ENCODE results near the gene MOB3A.
"Not testable (repeated sequence)": the region's sequence is repeated elsewhere in the genome, so short reads cannot be mapped to it uniquely, and the experiment has no call there.

MOB3A gene

GRCh38 chr19:2108251-2109016 lies 12.3 kb upstream of the MOB3A start:
- no peak for DNase-seq (ENCODE audit: low spot score)

GRCh38 chr19:2103045-2103707 lies 7.0 kb upstream of the MOB3A start:
- no peak for DNase-seq (ENCODE audit: low spot score)

- DNase-seq (ENCODE audit: low spot score): peak; percentile 84
These were observed 5.5 kb upstream of the MOB3A start for GRCh38 chr19:2101417-2102335.

GRCh38 chr19:2100719-2101061 lies 4.6 kb upstream of the MOB3A start:
- DNase-seq (ENCODE audit: low spot score): no peak

- no peak for DNase-seq (ENCODE audit: low spot score)
These were observed 4.0 kb upstream of the MOB3A start for GRCh38 chr19:2099937-2100718.

- DNase-seq (ENCODE audit: low spot score): no peak
These were observed 3.0 kb upstream of the MOB3A start for GRCh38 chr19:2099054-2099501.

GRCh38 chr19:2097886-2098327 lies 1.8 kb upstream of the MOB3A start:
- no peak for DNase-seq (ENCODE audit: low spot score)

GRCh38 chr19:2097203-2097885 lies 1.2 kb upstream of the MOB3A start:
- no peak for DNase-seq (ENCODE audit: low spot score)

- DNase-seq (ENCODE audit: low spot score): peak; percentile 98
These were observed 515 bp upstream of the MOB3A start, which contains the start of gene IZUMO4 for GRCh38 chr19:2096480-2097202. Gene IZUMO4 (plus strand): TSS chr19:2096915. CDS start chr19:2096946, 31 bp downstream.

GRCh38 chr19:2091926-2092525 lies 4.1 kb downstream of the MOB3A start:
- DNase-seq (ENCODE audit: low spot score): not testable (repeated sequence)

- DNase-seq (ENCODE audit: low spot score): no peak
These were observed 6.4 kb downstream of the MOB3A start for GRCh38 chr19:2089727-2090053.

- DNase-seq (ENCODE audit: low spot score): no peak
These were observed 7.0 kb downstream of the MOB3A start for GRCh38 chr19:2089001-2089711.

GRCh38 chr19:2087621-2088100 lies 8.5 kb downstream of the MOB3A start:
- DNase-seq (ENCODE audit: low spot score): no peak

GRCh38 chr19:2086695-2087620 lies 9.2 kb downstream of the MOB3A start:
- DNase-seq (ENCODE audit: low spot score): not testable (repeated sequence)

- no peak for DNase-seq (ENCODE audit: low spot score)
These were observed 11.0 kb downstream of the MOB3A start for GRCh38 chr19:2084993-2085720.

GRCh38 chr19:2083174-2083854 lies 12.8 kb downstream of the MOB3A start:
- no peak for DNase-seq (ENCODE audit: low spot score)
